ENCODE data around the gene GUCY1B1. TPM values are rescaled to one million over a fixed set of nuclear protein-coding genes. Genes with fewer than 3 reads are reported as not detected.

Gene GUCY1B1
- total RNA-seq, 2 experiments from 2014 or later = not detected

- Histone ChIP-seq H3K36me3 (ENCODE audit: insufficient read depth, low read length) (no peaks in the 10 kb centered on the region), H4K20me1 (ENCODE audit: insufficient read depth, low read length) (no peaks in the 10 kb centered on the region), H3K9me3 (ENCODE audit: low read length) (no peaks in the 10 kb centered on the region), H3K79me2 (ENCODE audit: insufficient read depth, low read depth, low read length) (no peaks in the 10 kb centered on the region), H2AFZ (ENCODE audit: low read length) (no peak overlapping the region), H3K4me3 (ENCODE audit: low read depth, low read length, poor library complexity, severe bottlenecking) (no peak overlapping the region), H3K4me1 (ENCODE audit: insufficient read depth, low read length, poor library complexity, severe bottlenecking) (no peaks in the 10 kb centered on the region), H3K9me2 (ENCODE audit: insufficient read depth, low read length) (no peaks in the 10 kb centered on the region), H3K27ac (ENCODE audit: low read depth, low read length, poor library complexity, severe bottlenecking) (no peak overlapping the region), H3K4me2 (ENCODE audit: low read length) (no peak overlapping the region)
- ChIA-PET POLR2A (interaction anchor here (0.6 to 0.7 kb wide), 3 partner anchors 489 to 1518 kb away, joined by 3 to 6 read pairs (median 4); no protein-coding TSS in a partner anchor), CTCF (ENCODE audit: unreplicated experiment) (no interaction called here)
- no peak for TF ChIP-seq EZH2phosphoT487 (IDR thresholded peaks at IDR 0.05; ENCODE audit: borderline replicate concordance, low read depth, low read length)
- no peak for TF ChIP-seq CTCF (conservative IDR thresholded peaks at IDR 0.05; ENCODE audit: low read length)
- intact Hi-C loops (cut with micrococcal nuclease; ENCODE audit: unreplicated experiment) = no loop called here
- no peak for DNase-seq (ENCODE audit: low spot score)
- BruUV-seq (replicated peaks) = no TSS peak
Observed at GRCh38 chr4:155768370-155768769, 9.5 kb downstream of the GUCY1B1 start.

GRCh38 chr4:155769090-155769489 is 10.3 kb downstream of the GUCY1B1 start:
- CTCF ChIA-PET (ENCODE audit: unreplicated experiment) = no interaction called here
- H2AFZ ChIP-seq (ENCODE audit: low read length) = no peak overlapping the region
- intact Hi-C loops (cut with micrococcal nuclease; ENCODE audit: unreplicated experiment) = no loop called here
- no peaks in the 10 kb centered on the region for H3K79me2 ChIP-seq (ENCODE audit: insufficient read depth, low read depth, low read length)
- no peak overlapping the region for H3K4me3 ChIP-seq (ENCODE audit: low read depth, low read length, poor library complexity, severe bottlenecking)
- no peaks in the 10 kb centered on the region for H3K4me1 ChIP-seq (ENCODE audit: insufficient read depth, low read length, poor library complexity, severe bottlenecking)
- no peak for DNase-seq (ENCODE audit: low spot score)
- no peaks in the 10 kb centered on the region for H3K9me2 ChIP-seq (ENCODE audit: insufficient read depth, low read length)
- H3K36me3 ChIP-seq (ENCODE audit: insufficient read depth, low read length) = no peaks in the 10 kb centered on the region
- H3K9me3 ChIP-seq (ENCODE audit: low read length) = no peaks in the 10 kb centered on the region
- no peaks in the 10 kb centered on the region for H4K20me1 ChIP-seq (ENCODE audit: insufficient read depth, low read length)
- POLR2A ChIA-PET = no interaction called here
- TF ChIP-seq CTCF (conservative IDR thresholded peaks at IDR 0.05; ENCODE audit: low read length) = no peak
- TF ChIP-seq EZH2phosphoT487 (IDR thresholded peaks at IDR 0.05; ENCODE audit: borderline replicate concordance, low read depth, low read length) = no peak
- no TSS peak for BruUV-seq (replicated peaks)
- H3K27ac ChIP-seq (ENCODE audit: low read depth, low read length, poor library complexity, severe bottlenecking) = no peak overlapping the region
- no peak overlapping the region for H3K4me2 ChIP-seq (ENCODE audit: low read length)

GRCh38 chr4:155772459-155773195 is 13.8 kb downstream of the GUCY1B1 start:
- Histone ChIP-seq H3K4me1 (ENCODE audit: insufficient read depth, low read length, poor library complexity, severe bottlenecking) (no peaks in the 10 kb centered on the region), H3K27ac (ENCODE audit: low read depth, low read length, poor library complexity, severe bottlenecking) (no peak overlapping the region), H3K4me2 (ENCODE audit: low read length) (no peak overlapping the region), H3K4me3 (ENCODE audit: low read depth, low read length, poor library complexity, severe bottlenecking) (no peak overlapping the region), H4K20me1 (ENCODE audit: insufficient read depth, low read length) (no peaks in the 10 kb centered on the region), H3K79me2 (ENCODE audit: insufficient read depth, low read depth, low read length) (no peaks in the 10 kb centered on the region), H3K9me2 (ENCODE audit: insufficient read depth, low read length) (no peaks in the 10 kb centered on the region), H3K36me3 (ENCODE audit: insufficient read depth, low read length) (no peaks in the 10 kb centered on the region), H2AFZ (ENCODE audit: low read length) (no peak overlapping the region), H3K9me3 (ENCODE audit: low read length) (no peaks in the 10 kb centered on the region)
- TF ChIP-seq CTCF (conservative IDR thresholded peaks at IDR 0.05; ENCODE audit: low read length) (no peak), EZH2phosphoT487 (IDR thresholded peaks at IDR 0.05; ENCODE audit: borderline replicate concordance, low read depth, low read length) (no peak)
- intact Hi-C loops (cut with micrococcal nuclease; ENCODE audit: unreplicated experiment) = no loop called here
- DNase-seq (ENCODE audit: low spot score) = no peak
- ChIA-PET CTCF (ENCODE audit: unreplicated experiment) (no interaction called here), POLR2A (interaction anchor here (0.7 kb wide), 1 partner anchor 1163 kb away, joined by 4 read pairs; no protein-coding TSS in a partner anchor)
- no TSS peak for BruUV-seq (replicated peaks)

All from OCI-LY7 (cell line).